ENCODE results near the gene PLVAP.

DNA sequence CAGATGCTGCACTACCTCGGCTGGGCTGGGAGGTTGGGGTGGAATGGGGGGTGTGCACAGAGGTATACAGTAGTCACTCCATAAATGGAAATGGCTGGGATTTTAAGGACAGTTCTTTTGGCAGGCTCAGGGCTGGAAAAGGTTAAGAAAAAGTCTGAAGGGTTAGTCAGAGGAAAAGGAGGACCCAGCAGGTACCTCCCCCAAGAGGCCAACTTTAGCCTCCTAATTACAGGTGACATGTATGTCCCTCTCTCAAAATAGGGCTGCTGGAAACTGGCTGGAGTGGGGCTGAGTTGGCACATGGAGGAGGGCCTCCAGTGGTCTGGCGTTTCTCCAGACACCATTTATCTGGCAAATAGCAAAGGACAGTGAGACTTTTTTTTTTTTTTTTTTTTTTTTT, 15.9 kb upstream of the PLVAP start:
- TF ChIP-seq, protein P1, sequence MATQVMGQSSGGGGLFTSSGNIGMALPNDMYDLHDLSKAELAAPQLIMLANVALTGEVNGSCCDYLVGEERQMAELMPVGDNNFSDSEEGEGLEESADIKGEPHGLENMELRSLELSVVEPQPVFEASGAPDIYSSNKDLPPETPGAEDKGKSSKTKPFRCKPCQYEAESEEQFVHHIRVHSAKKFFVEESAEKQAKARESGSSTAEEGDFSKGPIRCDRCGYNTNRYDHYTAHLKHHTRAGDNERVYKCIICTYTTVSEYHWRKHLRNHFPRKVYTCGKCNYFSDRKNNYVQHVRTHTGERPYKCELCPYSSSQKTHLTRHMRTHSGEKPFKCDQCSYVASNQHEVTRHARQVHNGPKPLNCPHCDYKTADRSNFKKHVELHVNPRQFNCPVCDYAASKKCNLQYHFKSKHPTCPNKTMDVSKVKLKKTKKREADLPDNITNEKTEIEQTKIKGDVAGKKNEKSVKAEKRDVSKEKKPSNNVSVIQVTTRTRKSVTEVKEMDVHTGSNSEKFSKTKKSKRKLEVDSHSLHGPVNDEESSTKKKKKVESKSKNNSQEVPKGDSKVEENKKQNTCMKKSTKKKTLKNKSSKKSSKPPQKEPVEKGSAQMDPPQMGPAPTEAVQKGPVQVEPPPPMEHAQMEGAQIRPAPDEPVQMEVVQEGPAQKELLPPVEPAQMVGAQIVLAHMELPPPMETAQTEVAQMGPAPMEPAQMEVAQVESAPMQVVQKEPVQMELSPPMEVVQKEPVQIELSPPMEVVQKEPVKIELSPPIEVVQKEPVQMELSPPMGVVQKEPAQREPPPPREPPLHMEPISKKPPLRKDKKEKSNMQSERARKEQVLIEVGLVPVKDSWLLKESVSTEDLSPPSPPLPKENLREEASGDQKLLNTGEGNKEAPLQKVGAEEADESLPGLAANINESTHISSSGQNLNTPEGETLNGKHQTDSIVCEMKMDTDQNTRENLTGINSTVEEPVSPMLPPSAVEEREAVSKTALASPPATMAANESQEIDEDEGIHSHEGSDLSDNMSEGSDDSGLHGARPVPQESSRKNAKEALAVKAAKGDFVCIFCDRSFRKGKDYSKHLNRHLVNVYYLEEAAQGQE (IDR thresholded peaks at IDR 0.05; ENCODE audit: insufficient read depth in 1 of 2, low read depth in 2 of 2, low read length in 2 of 2) = no peak
- no peak for TF ChIP-seq SIN3A (IDR thresholded peaks at IDR 0.05; ENCODE audit: borderline replicate concordance, insufficient read depth, low read length)
- no peak for TF ChIP-seq FOXP2 (optimal IDR thresholded peaks at IDR 0.05; ENCODE audit: borderline replicate concordance, extremely low read depth, extremely low read length, insufficient read depth)
